ENCODE results near the gene VSTM2A.

- TF ChIP-seq FOXM1 (IDR thresholded peaks at IDR 0.05; ENCODE audit: borderline replicate concordance) (no peak), FOXK2 (IDR thresholded peaks at IDR 0.05) (no peak), ZNF384 (IDR thresholded peaks at IDR 0.05) (no peak), SP1 (IDR thresholded peaks at IDR 0.05) (no peak), ARNT (IDR thresholded peaks at IDR 0.05) (no peak), FOXA1 (IDR thresholded peaks at IDR 0.05) (no peak), BHLHE40 (IDR thresholded peaks at IDR 0.05; ENCODE audit: borderline replicate concordance) (no peak), HDGF (IDR thresholded peaks at IDR 0.05; ENCODE audit: borderline replicate concordance) (no peak), PKNOX1 (IDR thresholded peaks at IDR 0.05) (no peak), ELF4 (IDR thresholded peaks at IDR 0.05) (no peak), L3MBTL2 (conservative IDR thresholded peaks at IDR 0.05) (no peak), TARDBP (IDR thresholded peaks at IDR 0.05) (no peak)
Observed at GRCh38 chr7:54545241-54545563, 3.0 kb downstream of the VSTM2A start.
